ENCODE results near the gene TEAD4.

The TEAD4 gene

DNA sequence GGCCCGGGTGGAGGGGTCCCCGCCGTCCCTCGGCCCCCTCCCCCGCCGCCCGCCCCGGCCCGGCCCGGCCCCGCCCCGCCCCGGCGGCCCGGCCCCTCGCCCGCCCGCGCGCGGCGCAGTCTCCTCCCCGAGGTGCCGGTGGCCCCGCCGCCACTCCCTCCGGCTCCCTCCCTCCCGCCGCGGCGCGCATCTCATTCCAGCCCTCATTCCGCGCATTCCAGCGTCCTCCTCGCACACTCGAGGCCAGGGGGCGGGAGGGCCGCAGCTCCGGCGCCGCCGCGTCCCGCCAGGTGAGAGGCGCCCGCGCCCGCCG lies at the start of gene TEAD4:
Gene TEAD4, plus strand, starts transcription at position 206 of the 313 bp plus-strand sequence.
- peak in 1 of 56 donors; percentile 47 for DNase-seq

DNA sequence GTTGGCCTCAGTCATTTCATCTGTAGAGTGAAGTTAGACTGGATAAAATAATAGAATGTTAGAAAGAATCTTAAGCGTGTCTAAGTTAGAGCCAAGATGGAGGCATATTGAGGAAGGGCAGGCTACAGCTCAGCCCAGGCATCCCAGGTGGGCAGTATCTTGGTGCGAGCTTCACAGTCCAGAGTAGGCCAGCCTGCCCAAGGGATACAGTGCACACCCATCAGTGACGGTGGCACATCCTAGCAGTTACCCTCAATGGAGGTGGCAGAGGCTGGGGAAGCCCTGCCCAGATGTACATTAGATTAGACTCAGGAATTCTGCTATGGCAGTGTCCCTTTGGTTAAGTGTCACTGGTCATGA lies 47.0 kb upstream of the TEAD4 start:
- DNase-seq = no peak

DNA sequence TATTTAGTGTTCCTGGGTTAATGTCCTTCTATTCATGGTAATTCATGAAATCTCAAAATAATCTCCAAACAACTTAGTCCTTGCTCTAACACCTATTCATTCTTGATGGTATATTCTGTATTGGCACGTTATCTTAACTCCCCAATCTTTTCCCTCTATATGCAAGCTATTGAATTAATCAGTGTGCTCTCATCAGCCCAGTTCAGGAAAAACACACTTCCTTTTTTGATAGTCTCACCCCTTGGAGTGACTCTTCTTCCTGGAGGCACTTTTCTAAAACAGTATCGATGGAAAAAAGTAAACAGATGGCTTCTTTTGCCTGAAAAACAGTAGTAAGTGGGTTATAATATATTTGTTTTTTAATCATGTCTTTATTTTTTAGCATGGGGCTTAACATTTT lies 39.9 kb upstream of the TEAD4 start:
- no peak for DNase-seq

DNA sequence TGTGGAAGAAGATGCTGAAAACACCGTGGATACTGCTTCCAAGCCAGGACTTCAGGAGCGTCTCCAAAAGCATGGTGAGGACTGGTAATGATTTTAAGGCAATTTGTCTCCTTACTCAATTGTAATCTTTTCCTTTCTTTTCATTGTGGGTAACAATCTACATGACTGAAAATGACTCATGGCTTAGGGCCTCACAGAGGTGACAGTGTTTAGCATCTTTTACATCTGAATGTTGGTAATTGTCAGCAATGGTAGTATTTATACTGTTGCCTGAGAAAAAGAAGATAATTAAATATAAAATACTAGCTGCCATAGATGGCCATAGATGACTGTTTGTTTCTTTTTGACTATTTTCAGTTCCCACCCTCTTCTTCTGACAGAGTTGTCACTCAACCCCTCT lies 36.9 kb upstream of the TEAD4 start:
- no peak for DNase-seq

DNA sequence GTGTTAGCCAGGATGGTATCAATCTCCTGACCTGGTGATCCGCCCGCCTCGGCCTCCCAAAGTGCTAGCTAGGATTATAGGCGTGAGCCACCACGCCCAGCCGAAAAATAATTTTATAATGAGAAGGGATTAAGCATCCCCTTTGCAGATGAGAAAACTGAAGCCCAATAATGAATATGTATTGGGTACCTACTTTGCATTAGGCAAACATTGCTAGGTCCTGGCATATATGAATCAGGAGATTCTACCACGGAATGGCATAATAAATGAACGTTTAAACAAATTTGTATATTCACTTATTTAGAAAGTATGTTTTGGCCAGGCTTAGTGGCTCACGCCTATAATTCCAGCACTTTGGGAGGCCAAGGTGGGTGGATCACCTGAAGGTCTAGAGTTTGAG lies 36.1 kb upstream of the TEAD4 start:
- DNase-seq = no peak

DNA sequence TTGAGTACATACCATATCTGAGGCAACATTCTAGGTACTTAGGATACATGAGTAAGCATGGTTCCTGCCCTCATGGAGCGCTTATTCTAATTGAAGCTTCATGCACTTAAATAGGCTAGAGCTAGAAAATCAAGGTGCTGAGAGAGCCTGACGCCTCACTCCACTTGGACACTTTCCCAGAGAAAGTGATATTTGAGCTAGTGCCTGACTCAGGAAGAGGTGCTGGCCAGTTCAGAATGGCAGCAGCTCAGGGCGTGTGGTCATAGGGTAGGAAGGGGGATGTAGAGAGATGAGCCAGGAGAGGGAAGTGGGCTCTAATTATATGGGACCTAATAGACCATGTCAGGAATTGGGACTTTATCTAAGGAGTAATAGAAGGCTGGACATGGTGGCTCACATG lies 35.2 kb upstream of the TEAD4 start:
- no peak for DNase-seq

DNA sequence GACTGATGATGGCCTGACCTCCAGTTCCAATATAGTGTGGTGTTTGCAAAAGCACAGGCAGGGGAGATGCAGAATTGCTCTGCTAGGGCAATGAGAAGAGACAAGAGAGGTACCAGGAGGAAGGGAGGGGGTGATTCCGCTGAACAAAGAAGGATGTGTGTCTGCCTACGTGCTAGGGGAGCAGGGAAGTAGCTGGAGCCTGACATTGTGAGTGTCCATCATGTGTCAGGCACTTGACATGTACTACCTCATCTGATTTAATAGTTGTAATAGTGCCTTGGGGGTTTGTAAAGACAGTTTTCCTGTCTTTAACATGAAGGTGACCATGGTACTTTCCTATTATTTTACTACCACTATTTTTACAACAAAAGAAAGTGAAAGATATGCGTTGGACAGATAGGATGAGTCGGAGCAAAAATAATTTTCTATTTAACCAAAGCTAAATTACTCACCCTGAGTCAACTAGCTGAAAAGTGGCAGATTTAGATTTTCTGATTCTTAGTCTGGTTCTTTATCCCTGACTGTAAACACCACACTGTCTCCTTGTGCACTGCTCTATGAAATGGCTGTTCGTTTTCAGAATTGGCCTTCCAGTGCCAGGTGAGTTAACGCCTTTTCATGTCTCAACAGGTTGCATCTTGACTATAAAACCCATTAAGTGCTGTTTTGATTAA lies 33.7 kb upstream of the TEAD4 start:
- no peak for DNase-seq

DNA sequence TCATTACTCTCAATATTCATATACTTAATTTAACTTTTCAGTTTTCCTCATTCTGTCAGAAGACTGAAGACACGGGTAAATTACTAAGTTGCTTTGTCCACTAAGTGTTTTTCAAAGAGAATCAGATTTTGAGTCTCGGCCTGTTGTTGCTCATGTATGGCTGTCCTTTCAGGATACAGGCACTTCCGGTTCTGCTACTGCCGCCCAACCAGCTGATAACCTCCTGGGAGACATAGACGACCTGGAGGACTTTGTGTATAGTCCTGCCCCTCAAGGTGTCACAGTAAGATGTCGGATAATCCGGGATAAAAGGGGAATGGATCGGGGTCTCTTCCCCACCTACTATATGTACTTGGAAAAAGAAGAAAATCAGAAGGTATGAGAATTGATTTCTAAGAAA lies 28.3 kb upstream of the TEAD4 start:
- DNase-seq = no peak

DNA sequence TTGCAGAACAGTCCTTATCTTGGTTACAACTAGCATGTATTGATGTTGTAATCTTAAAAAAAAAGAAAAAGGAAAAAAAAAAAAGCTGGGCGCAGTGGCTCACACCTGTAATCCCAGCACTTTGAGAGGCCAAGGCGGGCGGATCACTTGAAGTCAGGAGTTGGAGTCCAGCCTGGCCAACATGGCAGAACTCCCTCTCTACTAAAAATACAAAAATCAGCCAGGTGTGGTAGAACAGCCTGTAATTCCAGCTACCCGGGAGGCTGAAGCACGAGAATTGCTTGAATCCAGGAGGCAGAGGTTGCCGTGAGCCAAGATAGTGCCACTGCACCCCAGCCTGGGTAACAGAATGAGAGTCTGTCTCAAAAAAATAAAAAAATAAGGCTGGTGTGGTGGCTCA lies 25.6 kb upstream of the TEAD4 start:
- no peak for DNase-seq

DNA sequence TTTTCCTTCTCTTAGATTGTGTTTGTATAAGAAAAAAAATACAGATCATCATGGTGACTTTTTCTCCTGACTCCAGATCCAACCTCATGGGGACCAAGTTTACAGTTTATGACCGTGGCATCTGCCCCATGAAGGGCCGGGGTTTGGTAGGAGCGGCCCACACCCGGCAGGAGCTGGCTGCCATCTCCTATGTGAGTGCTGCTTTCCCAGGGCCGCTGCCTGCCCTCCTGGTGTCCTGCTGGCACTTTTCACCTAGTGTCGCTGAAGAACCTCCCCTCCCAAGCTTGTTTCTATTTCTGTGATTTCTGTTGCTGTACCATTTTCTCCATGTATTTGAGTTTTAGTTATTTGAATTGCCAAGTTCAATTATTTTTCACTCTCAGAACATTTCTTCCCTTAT lies 24.8 kb upstream of the TEAD4 start:
- no peak for DNase-seq

DNA sequence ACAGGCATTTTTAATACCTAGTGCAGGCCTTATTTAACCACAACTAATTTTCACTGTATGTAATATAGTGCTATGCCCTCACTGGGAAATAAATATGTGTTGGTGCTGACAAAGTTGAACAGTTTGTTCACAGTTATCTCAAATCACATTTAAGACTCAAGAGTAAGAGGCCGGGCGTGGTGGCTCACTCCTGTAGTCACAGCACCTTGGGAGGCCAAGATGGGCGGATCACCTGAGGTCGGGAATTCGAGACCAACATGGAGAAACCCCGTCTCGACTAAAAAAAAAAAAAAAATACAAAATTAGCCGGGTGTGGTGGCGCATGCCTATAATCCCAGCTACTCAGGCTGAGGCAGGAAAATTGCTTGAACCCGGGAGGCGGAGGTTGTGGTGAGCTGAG lies 22.9 kb upstream of the TEAD4 start:
- DNase-seq = no peak

DNA sequence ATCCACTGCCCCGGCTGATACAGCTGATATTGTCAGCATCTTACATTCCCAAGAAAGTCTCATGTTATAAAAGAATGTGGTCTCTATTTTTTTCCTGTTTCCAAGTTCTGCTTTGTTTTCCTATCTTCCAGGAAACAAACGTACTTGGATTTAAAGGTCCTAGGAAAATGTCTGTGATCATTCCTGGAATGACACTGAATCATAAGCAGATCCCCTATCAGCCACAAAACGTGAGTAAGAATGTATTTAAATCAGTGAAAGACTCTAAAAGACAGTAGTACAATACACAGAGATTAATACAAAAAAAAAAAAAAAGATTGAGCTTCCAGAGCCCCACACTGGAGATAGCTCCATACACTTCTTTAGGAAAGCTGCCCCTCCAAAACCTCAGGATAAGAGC lies 21.7 kb upstream of the TEAD4 start:
- no peak for DNase-seq

DNA sequence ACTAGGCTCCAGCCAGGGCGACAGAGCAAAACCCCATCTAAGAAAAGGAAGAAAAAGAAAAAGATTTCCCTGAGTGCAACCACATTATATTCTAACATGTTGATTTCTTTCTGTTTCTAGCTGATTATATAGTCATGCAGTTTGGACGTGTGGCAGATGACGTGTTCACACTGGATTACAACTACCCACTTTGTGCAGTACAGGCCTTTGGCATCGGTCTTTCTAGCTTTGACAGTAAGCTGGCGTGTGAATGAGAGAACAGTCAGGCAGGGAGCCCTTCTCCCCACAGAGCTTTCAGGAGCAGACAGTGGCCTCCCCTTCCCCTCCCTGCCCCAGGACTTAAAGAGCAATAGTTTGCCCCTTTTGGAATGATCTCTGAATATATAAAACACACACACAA lies 20.0 kb upstream of the TEAD4 start:
- peak in 1 of 56 donors; percentile 14 for DNase-seq

DNA sequence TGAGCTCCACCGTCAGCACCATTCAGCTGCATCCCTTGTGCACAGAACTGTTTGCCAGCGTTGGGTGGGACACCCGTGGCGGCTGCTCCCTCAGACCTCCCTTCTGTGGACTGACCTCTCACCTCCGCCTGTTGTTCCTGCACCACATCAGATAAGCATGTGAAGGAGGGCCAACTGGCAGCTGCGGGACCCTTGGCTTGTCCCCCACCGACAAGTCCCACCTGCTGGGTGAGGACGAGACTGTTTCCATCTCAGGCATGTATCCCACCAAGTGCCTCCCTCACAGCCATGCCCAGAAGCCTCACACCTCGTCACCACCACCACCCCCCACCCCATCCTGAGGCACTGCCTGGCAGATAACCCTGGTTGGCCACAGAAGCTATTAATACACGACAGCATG lies 18.6 kb upstream of the TEAD4 start:
- DNase-seq = no peak

DNA sequence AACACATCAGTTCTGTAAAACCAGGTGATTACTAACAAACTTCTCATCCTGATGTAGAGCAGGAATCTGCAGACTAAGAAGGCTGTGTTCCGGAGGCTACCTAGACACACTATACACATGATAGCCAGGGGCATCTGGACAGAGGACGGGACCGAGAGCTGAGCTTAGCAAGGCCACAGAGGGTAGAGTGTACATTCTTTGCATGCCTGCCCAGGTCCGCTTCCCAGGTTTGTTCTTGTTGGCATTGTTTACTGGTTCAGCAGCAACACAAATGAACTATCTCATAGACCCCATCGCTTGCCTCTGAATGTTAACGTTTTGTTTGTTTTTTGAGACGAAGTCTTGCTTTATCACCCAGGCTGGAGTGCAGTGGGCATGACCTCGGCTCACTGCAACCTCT lies 17.7 kb upstream of the TEAD4 start:
- no peak for DNase-seq

DNA sequence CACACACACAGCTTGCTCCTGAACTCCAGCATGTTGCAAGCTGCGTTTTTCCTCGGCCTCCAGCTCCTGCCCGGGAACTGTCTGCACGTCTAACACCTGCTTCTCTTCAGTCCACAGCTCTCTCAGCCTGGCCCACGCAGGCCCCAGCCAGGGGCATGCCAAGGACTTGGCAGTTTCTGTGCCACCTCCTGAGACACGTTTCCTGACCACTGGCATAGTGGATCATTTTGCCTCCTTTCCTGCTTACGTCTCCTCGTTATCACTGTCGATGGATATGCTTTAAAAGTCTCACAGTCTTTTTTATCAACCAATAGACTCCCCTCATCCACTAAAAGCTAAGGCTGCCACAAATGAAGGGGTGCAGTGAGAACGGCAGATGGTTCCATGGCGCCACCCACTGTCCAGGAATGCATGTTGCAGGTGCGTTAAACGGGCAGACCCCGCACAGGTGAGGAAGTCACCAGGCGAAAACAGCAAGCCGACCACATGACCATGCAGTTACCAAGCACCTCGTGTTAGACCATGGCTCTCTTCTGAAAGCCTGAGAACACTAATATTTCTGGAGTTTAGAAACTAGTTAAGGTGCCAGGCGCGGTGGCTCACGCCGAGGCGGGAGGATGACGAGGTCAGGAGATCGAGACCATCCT lies 14.7 kb upstream of the TEAD4 start:
- peak in 33 of 56 donors; percentile 1 to 68 (median 18) for DNase-seq

DNA sequence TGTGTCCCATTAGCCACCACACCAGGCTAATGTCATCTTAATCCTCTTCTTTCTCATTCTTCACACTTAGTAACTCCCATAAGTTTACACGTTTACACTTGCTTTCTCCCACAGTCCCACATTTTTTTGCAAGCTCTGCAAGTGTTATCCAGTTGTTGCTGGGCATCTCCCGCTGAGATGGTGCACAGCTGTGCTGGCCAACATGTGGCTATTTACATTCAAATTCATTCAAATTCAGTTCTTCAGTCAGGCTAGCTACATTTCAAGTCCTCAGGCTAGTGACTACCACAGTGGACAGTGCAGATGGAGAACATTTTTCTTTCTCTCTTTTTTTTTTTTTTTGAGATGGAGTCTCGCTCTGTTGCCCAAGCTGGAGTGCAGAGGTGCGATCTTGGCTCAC lies 9.8 kb upstream of the TEAD4 start:
- no peak for DNase-seq

DNA sequence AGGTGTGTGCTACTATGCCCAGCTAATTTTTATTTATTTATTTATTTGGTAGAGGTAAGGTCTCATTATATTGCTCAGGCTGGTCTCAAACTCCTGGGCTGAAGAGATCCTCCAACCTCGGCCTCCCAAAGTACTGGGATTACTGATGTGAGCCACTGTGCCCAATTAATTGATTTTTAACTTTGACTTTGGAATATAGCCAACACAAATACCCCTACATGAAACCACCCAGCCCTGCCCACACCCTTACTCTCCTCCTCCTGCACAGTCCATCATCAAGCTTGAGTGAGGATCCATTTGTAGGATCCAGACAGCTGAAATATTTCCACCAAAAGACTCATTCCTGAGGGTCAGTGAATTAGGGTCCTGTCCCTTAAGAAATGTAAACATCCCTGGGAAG lies 3.3 kb upstream of the TEAD4 start:
- no peak for DNase-seq

DNA sequence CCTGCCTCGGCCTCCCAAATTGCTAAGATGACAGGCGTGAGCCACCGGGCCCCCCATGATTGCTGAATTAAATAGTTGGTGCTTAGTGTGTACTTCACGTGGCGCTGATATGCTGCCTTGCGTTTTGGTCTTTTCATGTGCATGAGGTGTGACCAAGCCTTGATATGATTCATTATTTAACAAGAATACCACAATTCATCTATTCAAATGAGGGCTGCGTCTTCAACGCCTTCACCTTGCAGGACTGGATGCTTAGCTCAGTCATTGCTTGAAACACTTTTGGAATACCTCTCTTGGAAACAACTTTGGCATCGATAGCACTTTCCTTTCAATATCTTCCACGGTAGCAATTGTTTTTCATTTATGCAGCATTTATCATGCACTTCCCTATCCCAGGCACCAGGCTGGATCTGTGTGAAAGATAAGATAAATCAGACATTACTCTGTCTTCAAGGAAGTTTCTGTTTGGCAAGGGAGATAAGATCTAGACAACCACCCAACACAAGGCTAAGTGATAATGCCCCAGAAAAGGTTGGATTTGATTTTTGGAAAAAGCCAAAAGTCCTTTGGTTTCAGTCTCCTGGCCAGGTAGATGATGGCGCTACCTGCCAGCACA lies 1.3 kb upstream of the TEAD4 start:
- no peak for DNase-seq

DNA sequence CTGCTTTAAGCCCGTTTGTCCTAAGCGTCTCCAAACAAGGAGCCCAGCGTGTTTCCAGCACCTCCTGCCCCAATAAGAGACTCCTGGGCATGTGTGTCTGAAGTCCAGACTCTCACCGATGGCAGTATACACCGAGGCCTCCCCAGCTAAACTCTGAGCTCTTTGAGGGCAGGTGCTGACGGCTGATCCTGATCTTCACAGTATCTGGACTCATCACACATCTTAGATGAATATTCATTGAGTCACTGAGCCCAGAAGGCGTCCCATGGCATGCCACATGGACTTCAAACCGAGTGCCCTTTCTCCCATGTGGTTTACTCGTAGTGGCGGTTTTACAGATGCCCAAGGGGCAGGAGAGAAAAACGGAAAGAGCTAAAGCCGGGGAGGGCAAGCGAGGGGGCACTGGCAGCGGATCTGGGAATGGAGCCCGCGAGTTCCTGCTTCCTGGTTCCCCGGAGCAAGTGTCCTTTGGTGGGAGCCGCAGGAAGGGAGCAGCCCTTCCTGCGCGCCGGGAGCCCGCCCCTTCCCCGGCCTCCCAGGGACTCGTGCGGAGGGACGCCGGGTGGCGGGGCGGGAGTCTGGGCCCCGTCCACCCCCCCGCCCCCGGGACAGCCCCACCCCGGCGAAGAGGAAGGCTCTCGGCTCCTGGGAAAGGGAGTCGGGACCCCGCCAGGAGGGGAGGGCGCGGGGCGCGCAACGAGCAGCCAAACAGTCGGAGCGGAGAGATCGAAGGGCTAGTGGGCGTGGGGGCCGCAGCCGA lies 585 bp upstream of the TEAD4 start:
- DNase-seq = peak in 1 of 56 donors; percentile 47

DNA sequence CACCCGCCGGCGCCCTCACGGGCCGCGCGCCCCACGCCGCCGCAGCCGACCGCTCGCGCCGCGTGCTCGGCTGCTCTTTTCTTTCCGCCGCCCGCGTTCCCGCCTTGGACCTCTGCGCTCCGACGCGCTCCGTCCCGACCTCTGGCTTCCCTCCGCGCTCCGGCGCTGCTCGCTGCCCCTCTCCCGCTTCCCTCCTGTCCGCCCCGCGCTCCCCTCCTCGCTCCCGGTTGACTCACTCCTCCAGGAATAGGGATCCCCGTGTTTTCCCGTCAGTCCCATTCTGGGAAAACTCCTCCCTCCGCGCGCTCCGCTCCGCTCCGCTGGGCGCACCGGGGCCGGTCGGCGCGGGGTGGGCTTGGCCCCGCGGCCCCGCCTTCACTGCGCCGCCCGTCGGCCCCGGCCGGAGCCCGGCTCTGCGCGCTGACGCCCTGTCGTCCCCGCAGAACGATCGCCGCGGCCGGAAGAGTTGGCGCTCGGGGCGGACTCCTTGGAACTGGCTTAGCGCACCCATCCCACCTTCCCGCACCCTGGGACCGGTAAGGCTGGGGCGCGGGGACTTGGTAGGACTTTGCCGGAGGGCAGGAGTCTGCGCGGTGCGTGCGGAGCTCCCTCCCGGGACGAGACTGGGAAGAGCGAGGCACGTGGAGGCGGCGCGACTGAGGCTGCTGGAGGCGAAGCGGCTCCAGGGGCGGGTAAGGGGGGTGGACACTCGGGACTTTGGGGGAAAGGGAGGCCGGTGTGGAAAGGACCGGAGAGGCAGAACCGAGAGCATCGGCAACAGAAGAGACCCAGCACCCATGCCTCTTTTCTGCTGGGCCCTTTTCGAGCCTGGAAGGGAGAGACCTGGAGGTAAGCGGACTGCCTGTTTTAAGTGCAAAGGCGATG lies 550 bp downstream of the TEAD4 start:
- peak in 3 of 56 donors; percentile 4 to 39 (median 14) for DNase-seq

Measured in nucleus accumbens (tissue), 56 donors.